Stimulated activated CD4-positive, alpha-beta T cell treated with anti-CD3 and anti-CD28 coated beads, Interleukin-4, amount 100 ng/mL, for 48 hours (primary cell): ENCODE data around the gene GK.
"Not testable (repeated sequence)": the region's sequence is repeated elsewhere in the genome, so short reads cannot be mapped to it uniquely, and the experiment has no call there.

Experiments used
- DNase-seq, 2 donors: peaks; one replicate each; pipeline ENCODE4 v3.0.0-alpha.2; 2020; ENCODE audit warnings: low read depth in 2 of 2

The GK gene

DNA sequence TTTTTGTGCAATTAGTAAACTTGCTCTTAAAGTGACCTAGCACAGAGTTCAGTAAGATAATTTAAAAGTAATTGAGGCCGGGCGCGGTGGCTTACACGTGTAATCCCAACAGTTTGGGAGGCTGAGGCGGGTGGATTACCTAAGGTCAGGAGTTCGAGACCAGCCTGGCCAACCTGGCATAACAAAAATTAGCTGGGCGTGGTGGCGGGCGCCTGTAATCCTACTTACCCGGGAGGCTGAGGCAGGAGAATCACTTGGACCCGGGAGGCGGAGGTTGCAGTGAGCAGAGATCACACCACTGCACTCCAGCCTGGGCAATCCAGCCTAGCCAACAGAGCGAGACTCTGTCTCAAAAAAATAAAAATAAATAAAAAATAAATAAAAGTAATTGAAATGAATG, 1.2 kb downstream of the GK start:
- DNase-seq: not testable (repeated sequence)

DNA sequence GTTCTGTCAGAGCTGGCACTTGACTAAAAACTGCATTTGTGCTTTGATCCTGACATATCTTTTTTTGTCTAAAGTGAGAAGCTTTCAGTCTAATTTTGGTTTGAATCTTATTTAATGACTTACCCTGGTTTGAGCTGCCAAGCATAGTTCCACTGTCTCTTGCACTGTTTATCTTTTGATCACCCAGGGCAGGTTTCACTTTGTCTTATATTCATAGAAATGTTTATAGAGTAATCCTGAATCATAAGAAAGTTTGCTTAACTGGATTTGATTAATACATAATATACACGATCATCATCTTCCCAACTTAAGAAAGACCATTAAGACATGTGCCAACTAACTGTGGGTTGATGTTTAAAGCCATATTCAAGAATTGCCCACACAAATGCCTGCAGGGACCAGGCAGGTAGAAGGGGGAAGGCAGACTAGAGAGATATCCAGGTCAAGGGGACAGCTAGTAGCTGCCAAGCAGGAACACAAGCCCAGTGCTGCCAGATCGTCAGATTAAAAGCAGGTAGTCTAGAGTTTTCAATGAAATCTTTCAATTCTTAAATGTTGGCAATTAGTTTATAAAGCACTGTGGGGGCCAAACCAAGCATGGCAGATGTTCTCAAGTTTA, 1.9 kb downstream of the GK start:
- no peak for DNase-seq

DNA sequence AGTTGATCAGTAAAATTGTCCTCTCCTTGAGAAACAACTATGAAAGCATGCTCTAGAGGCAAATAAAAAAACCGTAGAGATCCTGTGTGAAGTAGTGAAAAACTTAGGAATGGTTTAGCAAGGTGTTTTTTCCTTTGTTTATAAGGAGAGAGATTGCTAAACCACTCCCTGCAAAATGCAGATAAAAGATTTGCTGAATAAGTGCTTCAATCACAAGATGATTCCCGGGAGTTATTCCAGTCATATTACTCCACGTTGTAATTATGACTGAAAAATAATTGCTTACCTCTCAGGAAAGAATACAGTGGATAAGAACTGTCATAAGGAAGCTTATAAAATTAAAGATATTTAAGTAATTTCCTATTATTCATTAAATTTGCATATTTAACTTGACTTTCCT, 2.8 kb downstream of the GK start:
- DNase-seq: no peak

DNA sequence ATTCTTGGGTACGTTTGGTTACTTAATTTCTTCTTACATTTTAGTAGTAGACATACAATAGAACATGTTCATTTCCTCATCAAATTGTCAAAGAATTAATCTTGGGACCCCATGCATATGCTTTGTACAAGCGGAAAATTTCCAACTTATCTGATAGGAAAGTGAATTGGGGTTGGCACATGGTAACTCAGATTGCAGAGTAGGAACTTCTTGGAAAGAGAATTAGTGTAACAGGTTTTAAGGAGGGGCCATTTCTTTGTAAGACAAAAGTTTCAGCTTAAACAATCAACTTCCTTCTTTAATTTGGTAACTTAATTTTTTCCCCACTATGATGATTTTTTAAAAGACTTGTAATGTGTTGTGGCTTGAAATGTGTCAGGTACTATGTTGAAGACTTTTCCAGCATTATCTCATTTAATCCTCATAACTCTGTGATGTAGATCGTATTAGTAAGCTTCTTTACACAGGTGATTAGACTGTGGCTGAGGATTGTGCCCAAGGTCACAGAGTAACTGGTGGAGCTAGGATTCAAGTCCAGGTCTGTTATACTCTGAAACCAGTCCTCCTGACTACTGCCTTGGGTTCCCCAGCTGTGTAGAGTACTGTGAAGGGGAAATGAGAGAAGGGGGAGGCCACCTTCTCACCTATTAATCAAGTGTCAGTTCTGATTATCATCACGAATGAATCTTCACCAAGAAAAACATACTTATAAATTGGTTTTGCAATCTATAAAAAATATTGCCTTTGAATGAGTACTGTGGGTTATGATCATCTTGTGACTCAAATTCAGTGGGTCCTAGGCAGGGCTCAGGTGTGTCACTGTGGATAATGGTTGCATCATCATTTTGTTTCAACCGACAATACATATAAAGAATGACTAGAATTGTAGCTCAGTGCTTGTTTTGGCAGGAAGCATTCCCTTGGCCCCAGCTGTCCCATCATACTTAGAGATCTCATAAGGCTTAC, 4.3 kb downstream of the GK start:
- DNase-seq: no peak

DNA sequence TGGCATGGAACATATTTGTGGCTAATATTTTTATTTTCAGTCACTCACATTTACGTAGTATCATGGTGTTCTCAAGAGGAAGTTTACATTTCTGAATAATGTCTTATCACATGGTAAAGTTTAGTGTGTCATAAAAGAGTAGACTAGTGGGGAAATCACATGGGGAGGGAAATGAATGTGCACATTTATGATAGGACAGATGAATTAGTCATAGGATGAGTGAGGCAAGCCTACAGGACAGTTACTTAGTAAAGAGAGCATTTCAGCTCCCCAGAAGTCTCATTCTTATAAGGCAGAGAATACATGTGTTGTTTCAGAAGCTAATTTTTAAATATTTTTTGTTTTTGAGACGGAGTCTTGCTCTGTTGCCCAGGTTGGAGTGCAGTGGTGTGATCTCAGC, 6.2 kb downstream of the GK start:
- DNase-seq: no peak

DNA sequence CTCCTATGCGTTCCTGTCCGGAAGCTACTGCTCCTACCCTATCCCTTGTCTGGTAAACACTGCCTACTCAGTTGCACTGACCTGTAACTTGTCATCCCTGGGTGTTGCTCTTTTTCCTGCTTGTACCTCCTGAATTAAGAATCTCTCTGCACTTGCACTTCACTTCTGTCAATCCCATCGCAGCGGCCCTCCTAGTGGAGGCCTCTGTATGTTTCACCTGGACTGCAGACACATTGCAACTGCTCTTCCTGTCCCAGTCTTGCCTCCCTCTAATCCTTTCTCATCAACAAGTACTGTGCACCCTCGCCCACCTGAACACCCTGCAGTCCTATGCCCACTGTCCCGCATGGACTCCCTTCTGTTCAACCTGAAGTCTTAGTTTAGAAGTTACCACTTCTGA, 8.0 kb downstream of the GK start:
- DNase-seq: no peak

DNA sequence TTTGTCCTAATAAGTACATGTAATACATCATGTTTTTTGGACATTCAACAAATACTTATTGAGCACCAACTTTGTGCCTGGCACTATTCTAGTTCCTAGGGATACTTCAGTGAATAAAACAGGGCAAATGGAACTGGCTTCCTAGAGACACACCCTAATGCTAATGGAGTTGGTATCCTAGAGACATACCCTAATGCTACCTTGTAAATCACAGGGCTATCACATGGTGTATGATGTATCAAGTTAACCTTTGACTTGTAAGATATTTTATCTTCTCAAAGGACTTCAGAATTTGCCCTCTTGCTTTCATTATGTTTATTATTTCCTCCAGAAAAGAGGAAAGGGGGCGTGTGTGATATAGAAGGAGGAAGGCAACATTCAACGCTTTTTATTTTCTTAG, 10.1 kb downstream of the GK start:
- no peak for DNase-seq

DNA sequence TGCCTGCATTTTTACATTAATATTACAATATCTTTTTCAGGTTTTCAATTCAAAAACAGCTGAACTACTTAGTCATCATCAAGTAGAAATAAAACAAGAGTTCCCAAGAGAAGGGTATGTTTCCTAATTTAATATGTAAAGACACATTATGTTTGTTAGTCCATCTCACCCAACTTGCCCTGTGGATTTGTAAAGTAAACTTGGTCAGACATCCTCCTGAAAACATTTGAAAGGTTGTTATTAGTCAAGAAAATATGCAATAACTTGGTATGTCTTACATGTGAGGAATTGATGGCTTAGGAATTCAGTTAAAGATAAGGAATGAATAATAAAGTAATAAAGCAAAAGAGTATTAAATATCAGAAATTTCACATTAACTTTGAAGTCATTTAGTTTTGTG, 12.2 kb downstream of the GK start:
- DNase-seq: no peak

DNA sequence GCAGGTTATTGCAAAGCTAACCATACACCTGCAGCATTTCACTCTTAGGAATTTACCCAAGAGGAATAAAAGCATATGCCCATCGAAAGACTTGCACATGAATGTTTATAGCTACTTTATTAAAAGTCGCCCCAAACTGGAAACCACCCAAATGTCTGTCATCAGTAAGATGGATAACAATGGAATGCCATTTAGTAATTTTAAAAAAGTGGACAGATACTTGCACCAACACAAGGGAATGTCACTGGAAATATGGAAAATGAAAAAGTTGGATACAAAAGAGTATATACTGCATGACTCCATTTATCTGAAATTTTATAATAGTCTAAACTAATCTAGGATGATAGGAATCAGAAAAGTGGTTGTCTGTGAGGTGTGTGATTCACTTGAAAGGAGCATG, 12.9 kb downstream of the GK start:
- no peak for DNase-seq

DNA sequence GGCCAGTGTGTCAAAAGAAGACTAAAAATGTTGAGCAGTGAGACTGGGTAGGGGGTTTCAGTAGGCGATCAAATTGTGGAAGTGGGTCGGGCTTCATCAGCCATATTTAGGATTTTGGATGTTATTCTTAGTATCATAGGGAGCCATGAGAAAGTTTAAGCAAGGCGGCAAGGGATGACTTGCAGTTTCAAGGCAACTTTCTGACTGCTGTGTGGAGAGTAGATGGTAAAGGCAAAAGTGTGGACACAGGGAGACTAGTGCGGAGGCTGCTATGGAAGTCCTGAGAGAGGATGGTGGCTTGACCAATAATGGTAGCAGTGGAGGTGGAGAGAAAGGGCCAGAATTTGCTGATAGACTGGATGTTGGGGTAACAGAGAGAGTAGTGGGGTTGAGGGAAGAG, 15.4 kb downstream of the GK start:
- DNase-seq: no peak

DNA sequence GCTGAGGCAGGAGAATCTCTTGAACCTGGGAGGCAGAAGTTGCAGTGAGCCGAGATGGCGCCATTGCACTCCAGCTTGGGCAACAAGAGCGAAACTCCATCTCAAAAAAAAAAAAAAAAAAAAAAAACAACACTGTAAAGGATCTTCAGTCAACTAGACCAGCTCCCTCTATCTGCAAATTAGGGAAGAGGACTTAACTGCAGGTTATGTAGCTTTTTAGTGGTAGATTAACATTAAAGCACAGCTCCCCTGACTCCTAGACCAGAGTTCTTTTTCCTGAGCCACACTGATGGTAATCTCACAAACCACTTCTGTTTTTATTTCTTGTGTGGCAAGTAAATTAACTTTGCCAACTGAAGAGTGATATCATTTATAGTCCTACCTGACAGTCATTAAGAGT, 18.0 kb downstream of the GK start:
- not testable (repeated sequence) for DNase-seq

DNA sequence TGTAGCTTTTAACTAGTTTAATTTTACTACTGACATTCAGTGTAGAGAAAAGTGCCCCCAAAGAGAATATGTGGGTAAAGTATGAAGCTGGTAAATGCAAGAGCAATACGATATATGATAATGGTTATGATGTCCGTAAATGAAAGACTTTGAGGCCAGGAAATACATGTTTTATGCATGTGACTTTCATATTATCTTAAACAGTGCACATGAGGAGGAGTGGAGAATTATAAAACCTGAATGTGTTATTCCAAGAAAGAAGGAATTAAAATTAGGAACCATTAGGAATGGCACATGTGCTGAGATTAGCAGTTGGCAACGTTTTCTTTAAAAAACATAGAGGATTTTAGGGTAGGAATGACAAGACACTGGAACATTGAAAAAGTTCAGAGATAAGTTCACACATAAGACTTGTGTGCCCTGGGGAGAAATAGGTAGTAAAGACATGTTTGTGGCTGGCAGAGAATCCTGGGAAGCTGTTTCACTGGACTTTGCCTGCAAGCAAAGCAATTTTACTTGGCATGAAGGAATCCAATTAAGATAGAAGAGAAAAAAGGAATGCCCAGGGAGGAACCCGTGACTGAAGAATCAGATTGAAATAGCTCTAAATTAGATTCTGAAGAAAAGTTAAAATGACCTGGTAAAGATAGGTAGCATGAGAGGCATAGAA, 20.0 kb downstream of the GK start:
- DNase-seq: no peak

DNA sequence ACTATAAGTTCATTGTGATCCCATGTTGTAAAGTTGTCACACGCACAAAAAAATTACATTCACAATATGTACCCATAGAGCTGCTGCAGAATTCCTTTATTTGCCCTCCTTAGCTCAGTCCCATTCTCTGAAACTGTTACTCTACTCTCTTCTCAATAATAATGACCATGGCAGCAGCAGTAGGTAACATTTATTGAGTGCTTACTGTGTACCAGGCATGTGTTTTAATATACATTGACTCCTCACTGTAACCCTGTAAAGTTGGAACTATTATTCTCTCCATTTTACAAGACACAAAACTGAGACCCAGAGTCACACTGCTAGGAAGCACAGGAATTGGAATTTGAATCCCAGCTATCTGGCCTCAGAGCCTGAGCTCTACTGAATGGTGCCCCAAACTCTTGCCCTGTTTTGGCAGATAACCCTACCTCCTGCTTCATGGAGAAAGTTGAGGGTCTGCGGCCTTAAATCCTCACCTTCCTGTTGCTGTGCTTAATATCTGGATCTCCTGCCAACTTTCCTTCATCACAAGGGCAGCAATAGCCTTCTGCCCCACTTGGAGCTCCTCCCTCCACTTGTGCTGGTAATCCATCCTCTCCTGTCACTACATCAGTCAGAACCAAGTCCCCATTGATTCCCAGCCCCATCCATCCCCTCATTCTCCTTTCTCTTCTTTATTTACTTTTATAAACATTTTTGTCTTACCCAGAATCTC, 20.8 kb downstream of the GK start:
- no peak for DNase-seq

DNA sequence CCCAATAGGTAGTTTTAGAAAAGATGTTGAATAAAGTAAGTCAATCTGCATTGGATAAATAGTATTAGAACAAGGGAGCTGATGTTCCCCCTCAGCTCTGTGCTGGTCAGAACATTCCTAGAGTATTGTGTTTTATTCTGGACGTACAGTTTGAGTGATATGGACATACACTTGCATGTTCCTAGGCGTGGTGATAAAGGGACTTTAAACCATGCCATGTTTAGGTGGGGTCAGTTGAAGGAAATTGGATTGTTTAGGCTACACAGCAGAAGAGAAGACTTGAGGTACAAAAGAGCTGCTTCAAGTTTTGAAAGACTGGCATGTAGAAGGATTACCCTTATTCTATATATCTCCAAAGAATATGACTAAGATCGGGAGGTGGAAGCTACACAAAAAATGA, 21.6 kb downstream of the GK start:
- DNase-seq: no peak

DNA sequence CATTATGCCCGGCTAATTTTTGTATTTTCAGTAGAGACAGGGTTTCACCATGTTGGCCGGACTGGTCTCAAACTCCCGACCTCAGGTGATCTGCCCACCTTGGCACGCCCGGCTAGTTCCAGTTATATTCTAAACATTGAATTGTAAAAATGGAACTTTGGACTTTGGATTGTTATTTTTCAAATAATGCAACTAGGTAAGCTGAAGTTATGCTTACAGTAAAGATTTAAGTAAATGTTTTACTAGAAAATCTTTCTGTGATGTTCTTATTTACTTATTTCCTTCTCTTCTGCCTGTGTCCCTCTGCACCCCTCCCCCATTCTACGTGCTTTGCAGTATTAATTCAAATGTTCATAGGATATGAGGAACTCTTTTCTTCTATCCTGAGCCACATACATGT, 26.1 kb downstream of the GK start:
- no peak for DNase-seq

DNA sequence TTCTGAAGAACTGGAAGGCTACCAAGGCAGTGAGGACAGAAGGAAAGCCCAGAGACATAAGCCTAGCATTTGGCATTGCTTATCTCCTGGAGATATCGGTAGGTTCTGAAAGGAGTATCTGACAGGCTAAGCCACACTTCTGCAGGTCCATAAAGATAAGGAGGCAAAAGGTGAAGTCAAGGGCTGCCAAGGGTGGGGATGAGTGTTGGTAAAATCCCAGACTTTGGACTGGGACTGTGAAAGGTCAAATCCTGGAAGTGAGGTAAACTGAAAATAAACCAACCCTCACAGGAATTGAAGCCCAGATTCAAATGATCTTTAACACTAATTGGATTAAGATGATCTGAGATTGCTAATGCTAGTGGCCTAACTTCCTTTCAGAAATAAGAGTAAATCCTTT, 27.4 kb downstream of the GK start:
- no peak for DNase-seq

DNA sequence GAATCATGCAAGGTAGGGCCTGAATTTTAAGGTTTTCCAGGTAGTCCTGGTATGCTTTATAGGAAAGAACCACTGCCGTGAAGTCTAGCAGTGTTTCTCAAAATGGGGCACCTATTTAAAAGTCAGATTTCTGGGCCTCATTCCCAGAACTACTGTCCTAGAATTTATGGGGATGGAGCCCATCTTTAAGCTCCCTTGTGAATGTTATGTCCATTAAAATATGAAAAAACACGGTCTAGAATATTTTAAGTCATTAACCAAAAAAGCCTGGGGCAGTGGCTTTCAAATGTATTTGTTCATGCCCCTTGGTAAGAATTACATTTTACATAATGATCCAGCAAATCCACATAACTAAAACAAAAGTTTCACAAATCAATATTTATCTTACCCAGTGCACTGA, 35.4 kb downstream of the GK start:
- no peak for DNase-seq

DNA sequence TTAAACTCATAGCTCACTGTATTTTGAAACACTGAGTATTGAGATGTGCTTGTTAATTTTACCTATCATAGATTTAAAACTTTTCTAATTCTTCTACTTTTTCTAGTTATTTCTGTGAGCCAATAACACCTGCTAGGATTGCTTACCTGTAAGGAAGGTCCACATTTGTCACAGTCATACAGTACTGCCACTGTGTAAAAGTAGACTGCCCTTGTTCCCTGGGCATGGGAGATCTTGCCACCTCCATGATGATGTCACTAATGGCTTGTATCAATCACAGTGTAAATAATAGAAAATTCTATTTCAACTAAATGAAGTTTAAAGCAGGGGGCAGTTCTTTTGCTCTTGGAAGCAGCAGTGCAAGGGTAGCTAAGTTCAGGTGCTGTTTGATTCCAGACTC, 35.9 kb downstream of the GK start:
- no peak for DNase-seq

DNA sequence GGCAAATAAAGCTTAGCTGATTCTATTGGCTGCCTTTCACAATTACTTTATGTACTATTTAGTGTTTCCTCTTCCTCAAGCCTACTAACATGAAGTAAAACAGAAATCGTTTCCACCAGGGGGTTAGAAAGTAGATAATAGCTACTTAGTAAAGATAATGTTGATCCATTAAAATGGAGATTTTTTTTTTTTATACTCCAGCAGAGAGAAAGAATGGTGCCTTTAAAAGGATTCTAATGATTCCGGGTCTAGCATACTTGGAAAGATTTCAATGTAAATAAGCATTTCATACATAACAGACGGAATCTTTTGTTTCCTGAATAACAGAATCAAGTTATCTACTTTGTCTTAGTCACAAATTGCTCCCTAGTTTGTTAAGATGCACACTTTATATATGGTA, 37.1 kb downstream of the GK start:
- no peak for DNase-seq

DNA sequence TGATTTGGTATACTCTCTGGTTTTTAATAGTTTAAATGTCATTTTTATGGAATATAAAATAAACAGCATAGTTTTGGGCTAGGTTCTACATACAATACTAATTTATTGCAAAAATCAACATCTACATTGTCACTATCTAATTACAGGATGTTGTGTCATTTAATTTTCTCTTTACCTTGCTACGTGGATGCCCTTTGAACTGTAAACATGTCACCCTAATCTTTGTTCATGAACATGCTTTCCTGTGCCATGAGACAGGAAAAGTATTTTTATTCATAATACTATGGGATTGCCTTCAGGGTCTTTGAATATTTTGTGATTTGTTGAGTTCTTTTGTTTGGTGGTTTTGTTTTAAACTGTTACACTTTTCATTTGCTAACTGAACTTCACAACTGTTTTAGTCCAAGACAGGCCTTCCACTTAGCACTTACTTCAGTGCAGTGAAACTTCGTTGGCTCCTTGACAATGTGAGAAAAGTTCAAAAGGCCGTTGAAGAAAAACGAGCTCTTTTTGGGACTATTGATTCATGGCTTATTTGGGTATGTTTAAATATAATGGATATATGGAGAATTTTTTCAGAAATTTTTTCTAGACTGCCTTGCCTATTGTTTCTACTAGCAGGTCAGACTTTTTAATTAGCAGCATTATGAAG, 40.9 kb downstream of the GK start:
- DNase-seq: no peak

DNA sequence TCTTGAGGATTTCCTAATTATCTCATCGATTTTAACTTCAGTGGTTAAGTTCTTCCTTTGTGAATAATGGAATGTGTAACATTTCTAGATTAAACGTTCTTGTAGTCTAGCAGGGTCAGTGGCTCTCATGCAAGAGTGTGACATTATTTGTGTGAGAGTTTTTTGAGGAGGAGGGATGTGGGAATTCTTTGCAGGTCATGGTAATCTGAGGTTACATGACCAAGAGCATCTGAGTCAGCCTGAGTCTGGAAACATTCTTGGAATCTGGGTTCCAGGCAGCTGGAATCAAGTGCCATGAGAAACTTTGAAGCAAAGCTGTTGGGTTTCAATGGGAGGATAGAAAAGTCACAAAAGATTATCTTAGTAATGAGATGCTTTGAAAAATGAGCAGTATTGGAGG, 49.5 kb downstream of the GK start:
- DNase-seq: no peak
